GM06990 (cell line): Measurements from ENCODE around the gene CYP8B1.

ENCODE experiments used
- DNase-seq: peaks from one replicate; pipeline ENCODE4 v3.0.0-alpha.2; 2011; ENCODE audit not compliant: insufficient read length; ENCODE audit errors: extremely low read depth
- H3K27me3 ChIP-seq: replicated peaks from 2 replicates; pipeline ENCODE4 v1.6.0; 2011; ENCODE audit warnings: low read length; ENCODE audit not compliant: control insufficient read depth, insufficient read depth
- H3K36me3 ChIP-seq: 2 replicates; pipeline ENCODE4 v1.5.1; 2011; ENCODE audit warnings: low read length; ENCODE audit not compliant: control insufficient read depth, insufficient read depth
- H3K4me3 ChIP-seq: replicated peaks from 2 replicates; pipeline ENCODE4 v1.5.1; 2011; ENCODE audit warnings: low read depth, mild to moderate bottlenecking, control low read depth, low read length
- TF ChIP-seq, protein P1 (sequence below): IDR thresholded peaks from 2 replicates; pipeline ENCODE4 v1.5.1; 2011; ENCODE audit warnings: low read length, control low read depth, mild to moderate bottlenecking, inconsistent platforms; ENCODE audit not compliant: insufficient read depth, poor library complexity, severe bottlenecking

CYP8B1 gene

DNA sequence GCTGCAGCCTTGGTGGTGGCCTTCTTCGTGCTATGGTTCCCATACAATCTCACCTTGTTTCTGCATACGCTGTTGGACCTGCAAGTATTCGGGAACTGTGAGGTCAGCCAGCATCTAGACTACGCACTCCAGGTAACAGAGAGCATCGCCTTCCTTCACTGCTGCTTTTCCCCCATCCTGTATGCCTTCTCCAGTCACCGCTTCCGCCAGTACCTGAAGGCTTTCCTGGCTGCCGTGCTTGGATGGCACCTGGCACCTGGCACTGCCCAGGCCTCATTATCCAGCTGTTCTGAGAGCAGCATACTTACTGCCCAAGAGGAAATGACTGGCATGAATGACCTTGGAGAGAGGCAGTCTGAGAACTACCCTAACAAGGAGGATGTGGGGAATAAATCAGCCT, 10.4 kb downstream of the CYP8B1 start:
- TF ChIP-seq, protein P1, sequence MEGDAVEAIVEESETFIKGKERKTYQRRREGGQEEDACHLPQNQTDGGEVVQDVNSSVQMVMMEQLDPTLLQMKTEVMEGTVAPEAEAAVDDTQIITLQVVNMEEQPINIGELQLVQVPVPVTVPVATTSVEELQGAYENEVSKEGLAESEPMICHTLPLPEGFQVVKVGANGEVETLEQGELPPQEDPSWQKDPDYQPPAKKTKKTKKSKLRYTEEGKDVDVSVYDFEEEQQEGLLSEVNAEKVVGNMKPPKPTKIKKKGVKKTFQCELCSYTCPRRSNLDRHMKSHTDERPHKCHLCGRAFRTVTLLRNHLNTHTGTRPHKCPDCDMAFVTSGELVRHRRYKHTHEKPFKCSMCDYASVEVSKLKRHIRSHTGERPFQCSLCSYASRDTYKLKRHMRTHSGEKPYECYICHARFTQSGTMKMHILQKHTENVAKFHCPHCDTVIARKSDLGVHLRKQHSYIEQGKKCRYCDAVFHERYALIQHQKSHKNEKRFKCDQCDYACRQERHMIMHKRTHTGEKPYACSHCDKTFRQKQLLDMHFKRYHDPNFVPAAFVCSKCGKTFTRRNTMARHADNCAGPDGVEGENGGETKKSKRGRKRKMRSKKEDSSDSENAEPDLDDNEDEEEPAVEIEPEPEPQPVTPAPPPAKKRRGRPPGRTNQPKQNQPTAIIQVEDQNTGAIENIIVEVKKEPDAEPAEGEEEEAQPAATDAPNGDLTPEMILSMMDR, result no peak
- DNase-seq, result no peak
- H3K27me3 ChIP-seq, result no peaks in the 10 kb centered on the region; the same call in 1 of the 2 replicates
- H3K36me3 ChIP-seq, result no peaks in the 10 kb centered on the region
- H3K4me3 ChIP-seq, result no peak overlapping the region

DNA sequence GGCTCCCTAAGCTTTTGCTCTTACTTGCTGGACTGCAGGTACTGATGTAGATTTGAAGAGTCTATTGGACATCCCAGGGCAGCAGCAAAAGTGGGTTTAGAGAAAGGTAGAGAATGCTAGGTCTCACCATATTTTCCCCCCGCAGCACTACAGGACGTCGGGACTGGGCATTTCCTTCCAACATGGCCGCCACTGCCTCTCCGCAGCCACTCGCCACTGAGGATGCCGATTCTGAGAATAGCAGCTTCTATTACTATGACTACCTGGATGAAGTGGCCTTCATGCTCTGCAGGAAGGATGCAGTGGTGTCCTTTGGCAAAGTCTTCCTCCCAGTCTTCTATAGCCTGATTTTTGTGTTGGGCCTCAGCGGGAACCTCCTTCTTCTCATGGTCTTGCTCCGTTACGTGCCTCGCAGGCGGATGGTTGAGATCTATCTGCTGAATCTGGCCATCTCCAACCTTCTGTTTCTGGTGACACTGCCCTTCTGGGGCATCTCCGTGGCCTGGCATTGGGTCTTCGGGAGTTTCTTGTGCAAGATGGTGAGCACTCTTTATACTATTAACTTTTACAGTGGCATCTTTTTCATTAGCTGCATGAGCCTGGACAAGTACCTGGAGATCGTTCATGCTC, 11.2 kb downstream of the CYP8B1 start:
- Histone ChIP-seq H3K27me3 (no peaks in the 10 kb centered on the region; the same call in 1 of the 2 replicates), H3K36me3 (no peaks in the 10 kb centered on the region), H3K4me3 (no peak overlapping the region)
- no peak for DNase-seq
- TF ChIP-seq, protein P1, result no peak

DNA sequence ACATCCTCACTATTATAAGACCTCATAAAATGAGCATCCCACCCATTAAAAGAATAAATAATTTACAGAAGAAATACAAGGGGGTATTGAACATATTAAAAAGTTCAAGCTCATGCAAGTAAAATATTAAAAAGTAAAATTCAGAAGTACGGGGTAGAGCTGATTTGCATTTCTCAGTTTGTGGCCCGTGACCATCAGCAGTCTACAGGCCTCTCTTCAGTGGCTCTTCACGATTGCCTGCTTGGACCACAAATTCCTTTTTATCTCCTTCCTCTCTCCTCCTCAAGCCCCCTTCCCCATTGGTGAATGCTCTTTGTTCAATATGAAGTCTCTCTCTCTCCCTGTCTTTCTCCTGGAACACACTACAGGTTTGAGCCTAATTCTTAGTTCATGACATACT, 19.1 kb downstream of the CYP8B1 start:
- Histone ChIP-seq H3K27me3 (no peaks in the 10 kb centered on the region; the same call in 1 of the 2 replicates), H3K4me3 (no peak overlapping the region), H3K36me3 (no peaks in the 10 kb centered on the region)
- DNase-seq, result no peak
- TF ChIP-seq, protein P1, result no peak

DNA sequence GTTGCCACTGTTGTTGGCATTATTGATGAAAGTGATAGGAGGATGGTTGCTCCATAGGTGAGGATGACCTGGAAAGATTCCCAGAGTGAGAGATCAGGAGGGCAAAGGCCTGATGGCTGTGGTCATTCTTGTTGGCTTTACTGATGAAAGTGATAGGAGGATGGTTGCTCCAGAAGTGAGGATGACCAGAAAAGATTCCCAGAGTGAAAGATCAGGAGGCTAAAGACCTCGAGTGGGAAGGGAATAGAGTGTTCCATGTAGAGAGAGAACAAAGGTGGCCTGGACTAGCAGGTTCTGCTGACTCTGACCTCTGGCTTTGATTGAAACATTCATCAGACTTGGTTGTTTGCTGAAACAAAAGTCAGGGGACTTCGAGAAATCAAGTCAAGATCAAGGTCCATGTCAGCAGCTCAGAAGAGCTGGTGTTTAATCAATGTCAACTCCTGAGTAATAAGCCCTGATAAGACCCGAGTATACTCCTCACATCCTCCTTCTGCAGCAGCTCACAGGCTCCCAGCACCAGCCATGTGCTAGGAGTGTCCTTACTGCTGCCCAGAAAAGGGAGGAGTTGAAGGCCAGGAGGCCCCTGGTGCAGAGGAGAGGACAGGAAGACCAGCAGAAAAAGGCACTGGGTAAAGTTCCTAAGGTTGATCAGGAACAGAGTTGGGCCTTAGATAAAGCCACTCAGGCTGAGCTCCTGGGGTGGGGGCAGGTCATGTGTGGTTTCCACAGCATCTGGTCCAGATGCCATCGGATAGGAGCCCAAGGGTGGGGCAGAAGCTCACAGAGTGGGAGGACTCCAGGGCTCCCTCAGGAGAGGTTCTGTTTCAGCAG, 19.9 kb downstream of the CYP8B1 start:
- H3K27me3 ChIP-seq, result no peaks in the 10 kb centered on the region; the same call in 1 of the 2 replicates
- TF ChIP-seq, protein P1, result no peak
- H3K4me3 ChIP-seq, result no peak overlapping the region
- no peaks in the 10 kb centered on the region for H3K36me3 ChIP-seq
- no peak for DNase-seq

DNA sequence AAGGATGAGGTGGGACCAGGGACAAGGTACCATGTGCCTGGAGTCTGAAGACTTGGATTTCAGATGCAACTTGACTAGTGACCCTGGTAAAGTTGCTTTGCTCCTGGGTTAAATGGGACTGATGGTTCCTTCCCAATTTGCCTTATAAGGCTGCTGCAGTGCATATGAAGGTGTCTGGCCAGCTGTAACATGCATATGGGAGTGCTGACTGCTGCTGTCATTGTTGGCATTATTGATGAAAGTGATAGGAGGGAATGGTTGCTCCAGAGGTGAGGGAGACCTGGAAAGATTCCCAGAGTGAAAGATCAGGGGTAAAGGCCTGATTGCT, 20.5 kb downstream of the CYP8B1 start:
- H3K4me3 ChIP-seq, result no peak overlapping the region
- no peaks in the 10 kb centered on the region for H3K36me3 ChIP-seq
- H3K27me3 ChIP-seq, result no peaks in the 10 kb centered on the region; the same call in 1 of the 2 replicates
- DNase-seq, result no peak
- TF ChIP-seq, protein P1, result no peak
